Glomerular visceral epithelial cell (primary cell): ENCODE data around the gene TSPAN16.

Experiments used
- DNase-seq: peaks from one replicate; pipeline ENCODE4 v3.0.0-alpha.2; 2016; ENCODE audit errors: extremely low spot score

TSPAN16 gene

GRCh38 chr19:11268783-11269267 lies 27.1 kb upstream of the TSPAN16 start:
- no peak for DNase-seq

- DNase-seq = no peak
These were observed 26.6 kb upstream of the TSPAN16 start for GRCh38 chr19:11269408-11269807.

GRCh38 chr19:11273296-11273695 lies 22.7 kb upstream of the TSPAN16 start:
- no peak for DNase-seq

- DNase-seq = no peak
These were observed 22.0 kb upstream of the TSPAN16 start for GRCh38 chr19:11273989-11274388.

GRCh38 chr19:11274533-11275086 lies 21.4 kb upstream of the TSPAN16 start:
- DNase-seq = no peak

GRCh38 chr19:11278670-11279069 lies 17.3 kb upstream of the TSPAN16 start:
- no peak for DNase-seq

- peak; percentile 21 for DNase-seq
These were observed 16.3 kb upstream of the TSPAN16 start for GRCh38 chr19:11279505-11280236.

- DNase-seq = no peak
These were observed 14.5 kb upstream of the TSPAN16 start for GRCh38 chr19:11281356-11282049.

- no peak for DNase-seq
These were observed 11.4 kb upstream of the TSPAN16 start for GRCh38 chr19:11284515-11284914.

- DNase-seq = no peak
These were observed 9.5 kb upstream of the TSPAN16 start for GRCh38 chr19:11286312-11286974.

GRCh38 chr19:11288349-11288748 lies 7.6 kb upstream of the TSPAN16 start:
- peak; percentile 21 for DNase-seq

- DNase-seq = no peak
These were observed 5.7 kb upstream of the TSPAN16 start for GRCh38 chr19:11290256-11290655.

- DNase-seq = no peak
These were observed 4.5 kb upstream of the TSPAN16 start for GRCh38 chr19:11291415-11291814.

GRCh38 chr19:11291991-11292390 lies 4.0 kb upstream of the TSPAN16 start:
- no peak for DNase-seq

GRCh38 chr19:11293433-11294389 lies 2.2 kb upstream of the TSPAN16 start:
- peak; percentile 96 for DNase-seq

- DNase-seq = no peak
These were observed 780 bp upstream of the TSPAN16 start for GRCh38 chr19:11295180-11295579.

GRCh38 chr19:11296264-11296663 lies 304 bp downstream of the TSPAN16 start:
- no peak for DNase-seq

- no peak for DNase-seq
These were observed 4.2 kb downstream of the TSPAN16 start for GRCh38 chr19:11299946-11300810.

GRCh38 chr19:11300811-11301120 lies 4.8 kb downstream of the TSPAN16 start:
- no peak for DNase-seq

- DNase-seq = no peak
These were observed 9.0 kb downstream of the TSPAN16 start for GRCh38 chr19:11304936-11305335.
